Gastroesophageal sphincter (tissue), 4 donors: ENCODE measurements around the gene FUT3. TPM values are rescaled to one million over a fixed set of nuclear protein-coding genes. Genes with fewer than 3 reads are reported as not detected.

ENCODE experiments used
- ATAC-seq: fragments of 150-250 bp; one replicate; pipeline ENCODE4 v1.9.1; 2016; ENCODE audit warnings: mild to moderate bottlenecking, moderate library complexity
- H3K27ac ChIP-seq, 4 donors: fragments of 200-600 bp; sonication (generic) in 3 of 4; 1 replicate in 3 of 4; 2 replicates in 1 of 4; pipeline ENCODE4 v1.5.1; 2016 to 2019
- H3K27me3 ChIP-seq: fragments of 200-600 bp; sonication (generic); one replicate; pipeline ENCODE4 v1.5.1; 2019
- H3K36me3 ChIP-seq, 2 donors: fragments of 200-600 bp; sonication (generic); one replicate each; pipeline ENCODE4 v1.5.1; 2019; ENCODE audit warnings: control low read depth in 1 of 2
- H3K4me1 ChIP-seq, 3 donors: fragments of 200-600 bp; sonication (generic); 1 replicate in 2 of 3; 2 replicates in 1 of 3; pipeline ENCODE4 v1.5.1; 2016 to 2019; ENCODE audit warnings: control low read depth in 2 of 3
- H3K4me3 ChIP-seq, 2 donors: fragments of 200-600 bp; sonication (generic); one replicate each; pipeline ENCODE4 v1.5.1; 2019; ENCODE audit warnings: mild to moderate bottlenecking in 1 of 2, moderate library complexity in 1 of 2
- H3K9me3 ChIP-seq, 3 donors: fragments of 200-600 bp; sonication (generic); one replicate each; pipeline ENCODE4 v1.5.1; 2017 to 2019; ENCODE audit warnings: control low read depth in 2 of 3
- EP300 ChIP-seq: sonication (generic); formaldehyde crosslinking; IDR thresholded peaks from one replicate; pipeline ENCODE4 v1.6.1; 2017; ENCODE audit warnings: antibody characterized with exemption, mild to moderate bottlenecking
- POLR2A ChIP-seq, 2 donors: fragments of 450-650 bp; IDR thresholded peaks; one replicate each; pipeline ENCODE4 v1.6.1; 2017; ENCODE audit warnings: antibody characterized with exemption in 2 of 2, mild to moderate bottlenecking in 2 of 2, moderate library complexity in 1 of 2
- POLR2AphosphoS5 ChIP-seq: sonication (generic); formaldehyde crosslinking; IDR thresholded peaks from one replicate; pipeline ENCODE4 v1.6.1; 2017; ENCODE audit warnings: antibody characterized with exemption
- WGBS, 2 donors: methylation state at CpG; one replicate each; pipeline ENCODE4 v1.1.5; 2018; ENCODE audit warnings: low coverage in 1 of 2; 5-methylcytosine and 5-hydroxymethylcytosine counted together
- total RNA-seq, 4 donors: library from RNA; depleted of rRNA; stranded (reverse); fragments of >200 nt; gene quantifications; one replicate each; pipeline ENCODE4 v1.1.0, GENCODE V29; 2016
- TF ChIP-seq, protein P1 (sequence below), 4 experiments: fragments of 200-600 bp in 2 of 4; fragments of 450-650 bp in 2 of 4; sonication (generic) in 1 of 4; IDR thresholded peaks; one replicate each; pipeline ENCODE4 v1.5.1; 2017 to 2019; ENCODE audit warnings: antibody characterized with exemption in 4 of 4, mild to moderate bottlenecking in 2 of 4, moderate library complexity in 2 of 4

The FUT3 gene
- total RNA-seq, 4 donors from 2014 or later, result 0.12 to 4.8 (median 4.5) TPM; not detected in 1

DNA sequence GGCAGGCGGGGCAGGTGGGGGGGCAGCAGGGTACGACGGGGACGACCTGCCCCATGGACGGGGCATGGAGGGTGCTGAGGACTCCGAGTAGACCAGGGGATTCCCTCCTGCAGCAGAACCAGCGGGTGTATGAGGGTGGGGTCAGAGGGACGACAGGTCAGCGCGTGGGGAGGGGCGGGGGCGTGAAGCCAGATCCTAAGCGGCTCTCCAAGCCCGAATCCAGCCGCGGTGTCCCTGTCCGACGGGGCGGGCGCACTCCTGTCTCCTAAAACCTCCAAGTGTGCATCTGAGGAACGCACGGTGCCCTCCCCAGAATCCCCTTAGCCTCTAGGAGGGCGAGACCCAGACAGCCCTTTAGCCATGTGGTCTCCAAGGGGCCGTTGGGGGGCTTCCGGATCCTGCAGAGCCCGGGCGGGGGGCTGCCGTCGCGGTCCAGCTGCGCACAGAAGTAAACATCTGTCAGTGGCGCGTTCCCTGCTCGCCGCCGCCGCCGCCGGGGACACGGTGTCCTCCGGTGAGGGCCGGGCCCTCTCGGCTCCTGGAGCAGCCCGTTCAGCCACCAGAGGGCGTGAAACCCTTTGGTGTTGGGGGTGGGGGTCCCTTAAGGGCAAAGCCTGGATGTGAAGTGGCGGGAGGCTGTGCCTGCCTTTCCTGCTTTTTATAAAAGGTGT lies 45.7 kb downstream of the FUT3 start:
- Histone ChIP-seq H3K36me3 (peaks cover 0 to 10% of the 10 kb centered on the region in 2 donors), H3K9me3 (no peaks in the 10 kb centered on the region), H3K27me3 (peaks cover 40% of the 10 kb centered on the region), H3K27ac (peak overlapping the region; percentile 85 to 96 (median 92)), H3K4me3 (peak overlapping the region; percentile 68 to 76), H3K4me1 (peaks cover 0 to 35% (median 10%) of the 10 kb centered on the region in 3 donors)
- TF ChIP-seq POLR2A (IDR thresholded peaks at IDR 0.05) (no peak), POLR2AphosphoS5 (peak; percentile 75), EP300 (no peak)
- TF ChIP-seq, protein P1, sequence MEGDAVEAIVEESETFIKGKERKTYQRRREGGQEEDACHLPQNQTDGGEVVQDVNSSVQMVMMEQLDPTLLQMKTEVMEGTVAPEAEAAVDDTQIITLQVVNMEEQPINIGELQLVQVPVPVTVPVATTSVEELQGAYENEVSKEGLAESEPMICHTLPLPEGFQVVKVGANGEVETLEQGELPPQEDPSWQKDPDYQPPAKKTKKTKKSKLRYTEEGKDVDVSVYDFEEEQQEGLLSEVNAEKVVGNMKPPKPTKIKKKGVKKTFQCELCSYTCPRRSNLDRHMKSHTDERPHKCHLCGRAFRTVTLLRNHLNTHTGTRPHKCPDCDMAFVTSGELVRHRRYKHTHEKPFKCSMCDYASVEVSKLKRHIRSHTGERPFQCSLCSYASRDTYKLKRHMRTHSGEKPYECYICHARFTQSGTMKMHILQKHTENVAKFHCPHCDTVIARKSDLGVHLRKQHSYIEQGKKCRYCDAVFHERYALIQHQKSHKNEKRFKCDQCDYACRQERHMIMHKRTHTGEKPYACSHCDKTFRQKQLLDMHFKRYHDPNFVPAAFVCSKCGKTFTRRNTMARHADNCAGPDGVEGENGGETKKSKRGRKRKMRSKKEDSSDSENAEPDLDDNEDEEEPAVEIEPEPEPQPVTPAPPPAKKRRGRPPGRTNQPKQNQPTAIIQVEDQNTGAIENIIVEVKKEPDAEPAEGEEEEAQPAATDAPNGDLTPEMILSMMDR (IDR thresholded peaks at IDR 0.05), result peak in 3 of 4 experiments; percentile 89 to 93 (median 90)
- WGBS, 2 donors, result no CpG with 5 or more reads among the region's 46 CpGs
- ATAC-seq, result peak; percentile 62

DNA sequence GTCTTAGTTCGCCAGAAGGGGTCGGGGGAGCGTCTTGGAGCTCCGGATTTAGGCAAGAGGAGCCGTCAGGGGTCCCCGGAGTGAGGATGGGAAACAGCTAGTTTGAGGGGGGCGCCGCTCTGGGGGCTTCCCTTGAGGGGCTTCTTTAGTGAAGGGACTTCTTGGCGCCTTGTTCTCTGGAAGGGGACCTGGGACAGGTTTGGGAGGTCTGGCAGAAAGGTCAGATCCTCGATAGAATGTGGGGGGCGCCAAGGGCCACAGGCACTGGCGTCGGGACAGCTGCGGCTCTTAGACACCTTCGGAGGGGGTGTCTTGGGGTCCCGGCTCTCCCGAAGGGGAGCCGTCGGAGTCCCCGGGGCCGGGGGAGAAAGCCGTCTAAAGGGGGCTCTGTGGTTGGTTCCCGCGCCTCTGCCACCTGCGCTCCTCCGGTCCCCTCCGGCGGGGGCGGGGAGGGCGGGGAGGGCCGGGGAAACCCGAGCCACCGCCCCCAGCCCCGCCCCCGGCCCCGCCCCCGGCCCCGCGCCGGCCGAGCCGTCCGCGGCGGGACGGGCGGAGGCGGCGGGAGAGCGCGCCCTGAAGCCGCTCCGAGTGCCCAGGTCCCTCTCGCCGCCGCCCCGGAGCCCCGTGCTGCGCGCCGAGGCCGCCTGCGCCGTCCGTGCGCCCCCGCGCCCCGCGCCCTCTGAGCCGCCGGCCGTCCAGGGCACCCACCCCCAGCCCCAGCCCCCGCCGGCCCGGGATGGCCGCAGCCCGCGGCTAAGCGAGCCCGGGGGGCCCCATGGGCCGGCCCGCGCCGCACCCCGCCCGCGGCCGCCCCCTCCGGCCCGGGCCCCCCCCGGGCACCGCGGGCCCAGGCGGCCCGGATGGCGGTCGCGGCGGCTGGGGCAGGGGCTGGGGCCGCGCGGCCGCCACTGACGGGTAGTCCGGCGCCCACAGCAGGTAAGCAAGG lies 46.5 kb downstream of the FUT3 start, which contains the start of gene NRTN:
TSS of gene NRTN (plus strand) at position 552 of the 946 bp plus-strand sequence. CDS start 19,099 bp downstream, outside the sequence.
- TF ChIP-seq POLR2A (IDR thresholded peaks at IDR 0.05), result peak in 1 of 2 donors; percentile 24
- TF ChIP-seq, protein P1 (IDR thresholded peaks at IDR 0.05), result no peak
- ATAC-seq, result peak; percentile 48
- Histone ChIP-seq H3K27me3 (peaks cover 48% of the 10 kb centered on the region), H3K27ac (peak within 1 kb of the TSS; percentile 85 to 96 (median 92)), H3K9me3 (no peaks in the 10 kb centered on the region), H3K4me3 (peak within 1 kb of the TSS; percentile 68 to 76), H3K36me3 (peaks cover 0 to 4% of the 10 kb centered on the region in 2 donors), H3K4me1 (peaks cover 0 to 35% (median 10%) of the 10 kb centered on the region in 3 donors)
- 0 to 17% methylated on average over 2 to 3 of the region's 107 CpGs for WGBS, 2 donors

DNA sequence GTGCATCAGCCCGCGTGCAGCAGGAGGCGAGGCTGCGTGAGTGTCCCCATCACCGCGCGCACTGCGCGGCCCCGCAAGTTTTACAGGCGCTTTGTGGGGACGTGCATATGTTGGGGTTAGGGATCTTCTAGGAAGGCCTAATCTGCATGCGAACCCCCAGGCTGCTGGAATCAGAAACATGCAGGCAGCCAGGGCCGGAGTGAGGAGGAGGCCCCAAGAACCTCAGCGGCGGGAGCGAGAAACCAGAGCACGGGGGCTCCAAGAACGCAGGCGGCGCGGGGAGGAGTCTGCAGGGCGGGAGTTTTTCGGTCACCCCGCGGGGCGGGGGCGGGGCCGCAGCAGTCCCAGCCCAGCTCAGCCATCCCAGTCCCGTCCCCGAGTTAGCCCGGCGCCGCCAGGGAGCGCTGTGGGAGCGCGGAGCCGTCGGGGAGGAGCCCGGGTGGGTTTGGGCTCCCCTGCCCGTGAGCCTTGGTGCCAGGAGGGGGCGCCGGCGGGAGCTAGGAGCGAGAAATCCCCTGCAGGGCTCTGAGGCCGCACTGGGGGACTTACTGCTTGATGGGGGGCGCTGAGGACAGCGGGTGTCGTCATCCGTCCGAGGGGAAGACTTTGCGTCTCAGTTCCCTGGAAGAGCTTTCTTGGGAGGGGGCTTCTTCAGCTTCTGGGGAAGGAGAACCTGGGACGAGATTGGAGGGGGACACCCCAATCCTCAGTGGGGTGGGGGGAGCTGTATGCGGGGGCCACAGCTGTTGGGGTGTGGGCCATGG lies 47.3 kb downstream of the FUT3 start:
- Histone ChIP-seq H3K27me3 (peaks cover 54% of the 10 kb centered on the region), H3K9me3 (no peaks in the 10 kb centered on the region), H3K27ac (peak overlapping the region in 3 of 4 donors; percentile 90 to 96 (median 93)), H3K36me3 (peaks cover 0 to 4% of the 10 kb centered on the region in 2 donors), H3K4me3 (peak overlapping the region in 1 of 2 donors; percentile 68), H3K4me1 (peaks cover 0 to 35% (median 10%) of the 10 kb centered on the region in 3 donors)
- TF ChIP-seq, protein P1 (IDR thresholded peaks at IDR 0.05), result peak in 3 of 4 experiments; percentile 97 to 98 (median 98)
- TF ChIP-seq POLR2A (IDR thresholded peaks at IDR 0.05) (no peak), POLR2AphosphoS5 (no peak), EP300 (no peak)
- peak; percentile 86 for ATAC-seq
- WGBS, 2 donors, result 0 to 8% methylated on average over 1 to 11 of the region's 54 CpGs

DNA sequence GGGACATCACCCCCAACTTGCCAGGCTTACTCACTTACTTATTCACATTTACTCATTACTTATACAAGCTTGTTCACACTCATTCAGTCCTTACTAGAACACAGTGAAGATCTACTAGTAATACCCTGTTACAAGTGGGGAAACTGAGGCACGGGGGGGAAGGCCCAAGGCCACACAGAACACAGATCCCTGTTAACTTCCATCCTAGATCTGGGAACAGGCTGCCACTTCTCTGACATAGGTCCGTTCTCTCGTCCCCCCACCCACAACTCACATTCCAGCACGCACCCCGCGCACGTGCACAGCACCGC lies 47.9 kb downstream of the FUT3 start:
- Histone ChIP-seq H3K27ac (peak overlapping the region in 2 of 4 donors; percentile 90 to 93), H3K9me3 (no peaks in the 10 kb centered on the region), H3K4me1 (peaks cover 0 to 35% (median 10%) of the 10 kb centered on the region in 3 donors), H3K4me3 (peak overlapping the region in 1 of 2 donors; percentile 68), H3K36me3 (peaks cover 0 to 3% of the 10 kb centered on the region in 2 donors), H3K27me3 (peaks cover 54% of the 10 kb centered on the region)
- ATAC-seq, result no peak
- 0 to 11% methylated on average over 1 to 8 of the region's 8 CpGs for WGBS, 2 donors
- TF ChIP-seq, protein P1 (IDR thresholded peaks at IDR 0.05), result no peak
- TF ChIP-seq EP300 (no peak), POLR2A (IDR thresholded peaks at IDR 0.05) (no peak), POLR2AphosphoS5 (no peak)
